CD4-positive, alpha-beta T cell treated with Interleukin-6 for 4 hours (primary cell): Measurements from ENCODE around the gene SDF2L1.
"Not testable (repeated sequence)": the region's sequence is repeated elsewhere in the genome, so short reads cannot be mapped to it uniquely, and the experiment has no call there.

Experiments
- DNase-seq: peaks from one replicate; pipeline ENCODE4 v3.0.0-alpha.2; 2020; ENCODE audit warnings: mixed read lengths

Gene SDF2L1, protein sequence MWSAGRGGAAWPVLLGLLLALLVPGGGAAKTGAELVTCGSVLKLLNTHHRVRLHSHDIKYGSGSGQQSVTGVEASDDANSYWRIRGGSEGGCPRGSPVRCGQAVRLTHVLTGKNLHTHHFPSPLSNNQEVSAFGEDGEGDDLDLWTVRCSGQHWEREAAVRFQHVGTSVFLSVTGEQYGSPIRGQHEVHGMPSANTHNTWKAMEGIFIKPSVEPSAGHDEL

GRCh38 chr22:21641789-21642583, at the start of gene SDF2L1:
Gene SDF2L1, plus strand, starts transcription at chr22:21642302. Its CDS starts 35 bp downstream, at chr22:21642337.
- DNase-seq: peak; percentile 98

DNA sequence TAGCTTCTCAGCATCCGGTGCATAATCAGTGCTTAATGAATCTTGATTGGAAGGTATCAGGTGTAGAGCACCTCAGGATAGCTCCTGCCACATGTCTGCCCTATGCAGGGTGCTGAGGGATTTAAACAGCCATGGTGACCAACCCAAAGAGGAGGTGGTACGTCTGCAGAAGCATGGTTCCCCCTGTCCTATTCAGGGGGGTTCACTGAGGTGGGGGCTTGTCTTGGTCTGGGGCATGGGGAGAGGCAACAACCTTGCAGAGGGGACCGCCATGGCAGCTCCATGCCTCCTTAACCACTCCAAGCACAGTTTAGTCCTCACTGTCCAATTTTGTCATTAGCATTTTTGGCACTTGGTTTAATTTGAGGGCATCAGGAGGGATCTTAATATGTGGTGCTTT, 49.7 kb upstream of the SDF2L1 start:
- DNase-seq: no peak

- no peak for DNase-seq
Measured at GRCh38 chr22:21593406-21594232, 48.5 kb upstream of the SDF2L1 start.

DNA sequence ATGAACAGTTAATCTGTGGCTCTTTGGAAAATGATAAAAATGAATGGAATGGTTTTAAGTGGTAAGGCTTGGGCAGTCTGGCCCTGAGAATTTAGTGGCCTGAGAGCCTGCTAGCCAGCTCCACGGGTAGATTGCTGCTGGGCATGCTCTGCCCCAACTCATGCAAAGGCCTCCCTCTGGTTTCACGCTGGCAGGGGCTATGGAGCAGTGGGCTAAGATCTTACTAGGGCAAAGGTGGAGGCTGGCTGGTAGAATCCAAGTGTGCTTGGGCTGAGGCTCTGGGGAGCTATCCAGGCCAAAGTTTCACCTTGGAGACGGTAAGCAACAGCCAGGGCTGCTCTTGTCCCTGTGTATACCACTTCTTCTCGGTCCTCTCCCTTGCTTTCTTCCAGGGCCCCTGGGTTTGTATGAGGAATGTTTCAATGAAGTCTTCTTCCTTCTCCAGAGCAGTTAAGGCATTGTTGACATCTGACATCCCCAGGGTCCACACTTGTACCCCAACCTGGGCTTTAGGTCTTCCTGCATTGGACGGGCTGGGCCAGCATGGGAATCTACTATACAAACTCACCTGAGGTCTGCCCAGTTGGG, 47.1 kb upstream of the SDF2L1 start:
- no peak for DNase-seq

- not testable (repeated sequence) for DNase-seq
Measured at GRCh38 chr22:21596356-21597135, 45.6 kb upstream of the SDF2L1 start.

DNA sequence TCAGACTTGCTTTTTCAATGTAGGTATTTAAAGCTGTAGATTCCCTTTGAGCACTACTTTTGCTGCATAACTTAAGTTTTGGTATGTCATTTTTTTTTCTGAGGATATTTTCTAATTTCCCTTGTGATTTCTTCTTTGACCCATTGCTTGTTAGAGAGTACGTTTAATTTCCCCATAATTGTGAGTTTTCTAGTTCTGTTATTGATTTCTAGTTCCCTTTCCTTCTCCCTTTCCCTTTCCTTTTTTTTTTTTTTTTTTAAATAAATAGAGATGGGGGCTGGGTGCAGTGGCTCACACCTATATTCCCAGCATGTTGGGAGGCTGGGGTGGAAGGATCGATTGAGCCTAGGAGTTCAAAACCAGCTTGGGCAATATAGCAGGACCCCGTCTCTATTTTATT, 43.8 kb upstream of the SDF2L1 start:
- no peak for DNase-seq

- DNase-seq: no peak
Measured at GRCh38 chr22:21599053-21599893, 42.8 kb upstream of the SDF2L1 start.

- DNase-seq: no peak
Measured at GRCh38 chr22:21602579-21602978, 39.5 kb upstream of the SDF2L1 start.

GRCh38 chr22:21603973-21604372, 38.1 kb upstream of the SDF2L1 start:
- DNase-seq: no peak

DNA sequence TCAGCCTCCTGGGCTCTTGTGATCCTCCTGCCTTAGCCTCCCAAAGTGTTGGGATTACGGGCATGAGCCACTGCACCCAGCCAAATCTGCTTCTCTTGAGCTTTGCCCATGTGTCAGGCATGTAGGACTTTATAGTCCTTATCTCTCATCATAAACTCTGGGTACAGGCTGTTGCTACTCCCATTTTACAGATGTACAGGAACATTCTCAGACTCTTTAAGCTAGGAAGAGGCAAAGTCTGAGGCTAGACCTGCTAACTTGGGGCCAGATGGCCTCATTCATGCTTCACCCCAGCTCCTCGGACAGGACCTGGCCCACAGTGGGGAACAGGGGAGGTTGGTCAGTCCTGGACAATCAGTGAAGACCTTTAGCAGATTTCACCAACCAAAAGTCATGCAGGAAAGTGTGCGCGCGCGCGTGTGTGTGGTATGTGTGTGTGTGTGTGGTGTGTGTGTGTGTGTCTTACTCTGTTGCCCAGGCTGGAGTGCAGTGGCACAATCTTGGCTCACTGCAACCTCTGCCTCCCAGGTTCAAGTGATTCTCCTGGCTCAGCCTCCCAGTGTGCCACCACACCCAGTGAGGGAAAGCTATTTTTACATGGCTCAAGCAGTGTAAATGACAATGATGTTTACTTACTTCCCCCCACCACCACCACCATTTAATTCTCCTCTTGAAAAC, 36.1 kb upstream of the SDF2L1 start:
- DNase-seq: no peak

DNA sequence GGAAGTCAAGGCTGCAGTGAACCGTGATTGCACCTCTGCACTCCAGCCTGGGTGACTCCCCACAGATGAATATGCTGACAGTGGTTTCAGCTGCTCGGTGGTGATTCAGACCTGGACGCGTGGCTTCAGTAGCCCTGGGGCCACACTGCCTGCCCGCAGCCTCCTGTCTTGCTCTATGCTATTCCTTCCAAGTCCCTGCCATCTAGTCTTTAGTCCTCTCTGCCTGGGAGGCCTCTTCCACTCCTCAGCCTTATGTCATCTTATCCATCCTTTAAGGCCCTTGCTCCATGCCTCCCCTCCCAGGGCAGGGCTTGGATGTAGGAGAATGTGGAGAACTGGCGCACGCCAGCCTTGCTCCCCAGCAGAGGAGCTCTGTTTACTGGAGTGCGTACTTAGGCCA, 35.3 kb upstream of the SDF2L1 start:
- DNase-seq: no peak

DNA sequence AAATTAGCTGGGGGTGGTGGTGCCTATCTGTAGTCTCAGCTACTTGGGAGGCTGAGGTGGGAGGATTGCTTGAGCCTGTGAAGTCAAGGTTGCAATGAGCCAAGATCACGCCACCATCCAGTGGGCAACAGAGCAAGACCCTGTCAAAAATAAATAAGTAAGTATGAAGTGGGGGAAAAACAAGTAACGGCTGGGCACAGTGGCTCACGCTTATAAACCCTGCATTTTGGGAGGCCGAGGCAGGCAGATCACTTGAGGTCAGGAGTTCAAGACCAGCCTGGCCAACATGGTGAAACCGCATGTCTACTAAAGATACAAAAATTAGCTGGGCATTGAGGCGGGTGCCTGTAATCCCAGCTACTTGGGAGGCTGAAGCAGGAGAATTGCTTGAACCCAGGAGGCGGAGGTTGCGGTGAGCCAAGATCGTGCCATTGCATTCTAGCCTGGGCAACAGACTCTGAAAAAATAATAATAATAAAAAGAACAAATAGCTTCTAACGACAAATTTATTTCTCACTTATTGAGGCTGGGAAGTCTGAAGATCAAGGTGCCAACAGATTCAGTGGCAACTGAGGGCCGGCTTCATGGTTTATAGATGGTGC, 32.4 kb upstream of the SDF2L1 start:
- DNase-seq: not testable (repeated sequence)

DNA sequence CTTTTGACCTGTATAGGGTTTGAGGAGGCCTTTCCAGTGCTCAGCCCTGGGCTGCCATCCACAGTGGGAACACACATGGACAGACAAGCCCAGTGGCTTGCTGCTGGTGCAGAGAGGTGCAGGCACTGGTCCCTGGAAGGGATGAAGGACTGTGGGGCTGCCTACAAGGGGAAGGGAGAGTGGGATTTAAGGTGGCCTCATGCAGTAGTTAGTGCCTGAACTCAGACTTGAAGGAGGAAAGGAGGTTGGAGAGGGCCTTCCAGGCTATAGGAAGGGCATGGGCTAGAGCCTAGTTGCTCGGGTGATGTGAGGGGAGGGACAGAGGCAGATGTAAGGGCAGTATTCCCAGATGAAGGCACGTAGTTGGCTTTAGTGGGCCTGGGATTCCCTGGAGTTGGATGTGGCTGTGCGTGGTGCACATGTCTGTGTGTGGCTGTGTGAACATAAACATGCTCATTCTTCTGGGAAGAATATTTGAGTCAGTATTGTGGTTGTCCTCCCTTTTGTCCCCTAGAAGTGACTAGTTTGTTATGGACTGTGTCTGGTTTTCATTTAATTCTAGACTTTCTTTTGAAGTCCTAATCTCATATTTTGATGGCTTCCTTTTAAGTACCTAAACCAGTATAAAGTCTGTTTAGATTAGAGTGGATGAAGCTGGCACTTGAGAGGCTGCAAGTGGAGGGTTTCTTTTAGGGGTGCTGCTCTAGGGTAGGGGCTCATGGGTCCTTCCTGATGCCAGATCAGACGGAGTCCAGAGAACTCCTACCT, 30.7 kb upstream of the SDF2L1 start:
- DNase-seq: no peak

DNA sequence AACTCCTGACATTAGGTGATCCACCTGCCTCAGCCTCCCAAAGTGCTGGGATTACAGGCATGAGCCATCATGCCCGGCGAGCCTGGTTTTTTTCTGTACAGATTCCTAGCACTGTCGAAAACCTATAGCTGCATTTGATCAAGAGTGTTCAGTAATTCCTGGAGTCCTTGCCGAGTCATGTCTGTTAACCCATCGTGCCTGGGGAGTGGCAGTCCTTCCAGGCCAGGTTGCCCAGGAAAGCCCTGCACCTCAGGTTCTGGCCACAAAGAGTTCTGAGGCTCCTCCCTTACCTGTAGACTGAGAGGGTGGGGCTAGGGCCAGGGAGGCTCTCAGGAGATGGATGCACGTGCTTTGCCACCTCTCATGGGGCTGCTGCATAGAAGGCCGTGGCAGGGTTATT, 29.2 kb upstream of the SDF2L1 start:
- DNase-seq: no peak

DNA sequence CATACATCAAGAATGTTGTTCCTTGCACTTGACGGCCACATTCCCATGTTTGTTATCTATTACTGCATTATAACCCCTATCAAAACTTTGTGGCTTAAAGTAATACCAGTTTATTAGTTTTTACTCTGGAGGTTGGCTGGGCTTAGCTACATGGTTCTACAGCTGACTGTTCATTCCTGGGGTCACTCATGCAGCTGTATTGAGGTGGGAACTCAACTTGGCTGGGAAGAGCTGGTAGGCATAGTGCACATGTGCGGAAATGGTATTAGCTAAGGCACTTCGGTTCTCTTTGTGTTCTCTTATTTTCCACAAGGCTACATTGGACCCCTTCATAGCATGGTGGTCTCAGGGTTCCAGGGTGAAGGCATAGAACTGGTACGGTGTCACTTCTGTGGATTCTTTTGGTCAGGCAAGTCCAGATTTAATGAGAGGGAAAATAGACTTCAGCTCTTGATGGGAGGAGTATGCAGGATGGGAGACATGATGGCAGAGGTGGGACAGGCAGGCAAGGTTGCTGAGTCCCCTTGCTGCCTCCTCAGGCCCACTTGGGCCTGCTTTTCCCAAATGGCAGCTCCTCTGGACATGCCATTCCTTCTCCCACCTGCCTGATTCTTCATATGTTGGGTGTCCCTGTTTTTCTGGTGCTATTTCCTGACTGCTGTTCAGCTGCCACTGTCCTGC, 28.4 kb upstream of the SDF2L1 start:
- no peak for DNase-seq

DNA sequence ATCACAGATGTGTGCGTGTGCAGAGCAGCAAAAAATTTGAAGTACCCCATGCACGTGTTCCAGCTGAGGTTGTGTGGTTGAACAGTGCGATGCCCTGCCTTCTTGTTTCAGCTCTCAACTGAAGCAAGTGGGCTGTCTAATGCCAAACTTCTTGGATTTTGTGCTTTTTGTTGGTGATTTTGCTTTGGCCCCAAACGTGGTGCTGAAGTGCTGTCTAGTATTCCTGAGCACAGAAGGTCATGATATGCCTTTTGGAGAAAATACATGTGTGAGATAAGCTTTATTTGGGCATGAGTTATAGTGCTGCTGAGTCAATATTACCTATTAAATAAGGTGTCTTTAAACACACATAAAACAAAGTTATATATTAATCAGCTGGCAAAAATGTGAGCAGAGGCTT, 26.4 kb upstream of the SDF2L1 start:
- DNase-seq: no peak

DNA sequence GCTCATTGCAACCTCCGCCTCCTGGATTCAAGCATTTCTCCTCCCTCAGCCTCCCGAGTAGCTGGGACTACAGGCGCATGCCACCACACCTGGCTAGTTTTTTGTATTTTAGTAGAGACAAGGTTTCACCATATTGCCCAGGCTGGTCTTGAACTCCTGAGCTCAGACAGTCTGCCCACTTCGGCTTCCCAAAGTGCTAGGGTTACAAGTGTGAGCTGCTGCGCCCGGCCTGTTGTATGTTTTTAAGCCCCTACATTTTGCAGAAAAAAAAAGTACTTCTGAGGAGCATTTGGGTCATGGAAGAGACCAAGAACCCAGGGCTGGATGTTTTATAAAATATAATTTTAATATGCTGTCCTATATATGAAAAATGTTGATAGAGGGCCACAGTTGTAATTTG, 24.8 kb upstream of the SDF2L1 start:
- DNase-seq: not testable (repeated sequence)

DNA sequence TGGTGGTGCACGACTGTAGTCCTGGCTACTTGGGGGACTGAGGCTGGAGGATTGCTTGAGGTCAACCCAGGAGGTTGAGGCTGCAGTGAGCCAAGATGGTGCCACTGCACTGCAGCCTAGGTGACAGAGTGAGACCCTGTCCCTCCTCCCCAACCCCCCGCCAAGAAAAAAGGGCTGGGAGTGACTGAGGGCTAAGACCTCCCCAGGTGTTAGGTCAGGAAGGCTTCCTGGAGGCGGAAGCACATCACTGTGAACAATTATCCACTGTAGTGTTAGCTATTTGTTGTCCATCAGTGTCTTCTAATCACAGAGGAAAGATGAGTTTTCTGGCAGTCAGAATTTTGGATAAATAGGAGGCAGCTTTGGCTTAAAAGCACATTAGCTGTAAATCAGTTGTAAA, 21.1 kb upstream of the SDF2L1 start:
- DNase-seq: no peak
